ENCODE measurements around the gene NCMAP.
"Not testable (repeated sequence)": the region's sequence is repeated elsewhere in the genome, so short reads cannot be mapped to it uniquely, and the experiment has no call there.

NCMAP gene

GRCh38 chr1:24555591-24556413 is at the start of gene NCMAP:
Gene NCMAP (plus strand): TSS chr1:24556087. CDS start chr1:24595431, 39,344 bp downstream.
- Mint-ChIP-seq H3K27ac (no peak within 1 kb of the TSS), H3K4me1 (ENCODE audit: low read depth) (peaks cover 4% of the 10 kb centered on the region), H3K27me3 (ENCODE audit: low read depth) (peaks cover 51% of the 10 kb centered on the region), H3K4me3 (peak within 1 kb of the TSS; percentile 55), H3K9me3 (no peaks in the 10 kb centered on the region), H3K36me3 (ENCODE audit: low read depth) (no peaks in the 10 kb centered on the region)
- no peak for DNase-seq (ENCODE audit: low spot score)

GRCh38 chr1:24506691-24507381 is 49.1 kb upstream of the NCMAP start:
- no peaks in the 10 kb centered on the region for H3K27me3 Mint-ChIP-seq (ENCODE audit: low read depth)
- H3K36me3 Mint-ChIP-seq (ENCODE audit: low read depth): peaks cover 49% of the 10 kb centered on the region
- peak overlapping the region; percentile 75 for H3K4me3 Mint-ChIP-seq
- no peaks in the 10 kb centered on the region for H3K9me3 Mint-ChIP-seq
- H3K4me1 Mint-ChIP-seq (ENCODE audit: low read depth): peaks cover 54% of the 10 kb centered on the region
- H3K27ac Mint-ChIP-seq: peak overlapping the region; percentile 88
- DNase-seq (ENCODE audit: low spot score): no peak

GRCh38 chr1:24507405-24507804 is 48.5 kb upstream of the NCMAP start:
- Mint-ChIP-seq H3K4me3 (peak overlapping the region; percentile 75), H3K27ac (peak overlapping the region; percentile 88), H3K27me3 (ENCODE audit: low read depth) (no peaks in the 10 kb centered on the region), H3K4me1 (ENCODE audit: low read depth) (peaks cover 53% of the 10 kb centered on the region), H3K36me3 (ENCODE audit: low read depth) (peaks cover 49% of the 10 kb centered on the region), H3K9me3 (no peaks in the 10 kb centered on the region)
- no peak for DNase-seq (ENCODE audit: low spot score)

GRCh38 chr1:24508911-24509310 is 47.0 kb upstream of the NCMAP start:
- H3K9me3 Mint-ChIP-seq: no peaks in the 10 kb centered on the region
- H3K27me3 Mint-ChIP-seq (ENCODE audit: low read depth): no peaks in the 10 kb centered on the region
- H3K4me3 Mint-ChIP-seq: peak overlapping the region; percentile 11
- DNase-seq (ENCODE audit: low spot score): no peak
- no peak overlapping the region for H3K27ac Mint-ChIP-seq
- H3K36me3 Mint-ChIP-seq (ENCODE audit: low read depth): peaks cover 50% of the 10 kb centered on the region
- H3K4me1 Mint-ChIP-seq (ENCODE audit: low read depth): peaks cover 55% of the 10 kb centered on the region

- Mint-ChIP-seq H3K9me3 (no peaks in the 10 kb centered on the region), H3K4me1 (ENCODE audit: low read depth) (peaks cover 24% of the 10 kb centered on the region), H3K36me3 (ENCODE audit: low read depth) (peaks cover 49% of the 10 kb centered on the region), H3K27ac (no peak overlapping the region), H3K4me3 (no peak overlapping the region), H3K27me3 (ENCODE audit: low read depth) (no peaks in the 10 kb centered on the region)
- no peak for DNase-seq (ENCODE audit: low spot score)
These were observed 42.2 kb upstream of the NCMAP start for GRCh38 chr1:24513706-24514105.

GRCh38 chr1:24514946-24515345 is 40.9 kb upstream of the NCMAP start:
- Mint-ChIP-seq H3K27ac (no peak overlapping the region), H3K36me3 (ENCODE audit: low read depth) (peaks cover 47% of the 10 kb centered on the region), H3K27me3 (ENCODE audit: low read depth) (no peaks in the 10 kb centered on the region), H3K4me1 (ENCODE audit: low read depth) (peaks cover 15% of the 10 kb centered on the region), H3K9me3 (no peaks in the 10 kb centered on the region), H3K4me3 (no peak overlapping the region)
- DNase-seq (ENCODE audit: low spot score): no peak

GRCh38 chr1:24515671-24516209 is 40.1 kb upstream of the NCMAP start:
- not testable (repeated sequence) for H3K27me3 Mint-ChIP-seq (ENCODE audit: low read depth); DNase-seq (ENCODE audit: low spot score); H3K4me3 Mint-ChIP-seq; H3K27ac Mint-ChIP-seq; H3K9me3 Mint-ChIP-seq
- Mint-ChIP-seq H3K36me3 (ENCODE audit: low read depth) (peaks cover 45% of the 10 kb centered on the region), H3K4me1 (ENCODE audit: low read depth) (peaks cover 11% of the 10 kb centered on the region)

GRCh38 chr1:24516506-24516905 is 39.4 kb upstream of the NCMAP start:
- peaks cover 4% of the 10 kb centered on the region for H3K9me3 Mint-ChIP-seq
- H3K4me1 Mint-ChIP-seq (ENCODE audit: low read depth): peaks cover 11% of the 10 kb centered on the region
- no peak overlapping the region for H3K27ac Mint-ChIP-seq

GRCh38 chr1:24517898-24518297 is 38.0 kb upstream of the NCMAP start:
- Mint-ChIP-seq H3K27me3 (ENCODE audit: low read depth) (no peaks in the 10 kb centered on the region), H3K36me3 (ENCODE audit: low read depth) (peaks cover 48% of the 10 kb centered on the region), H3K27ac (no peak overlapping the region), H3K9me3 (peaks cover 4% of the 10 kb centered on the region), H3K4me1 (ENCODE audit: low read depth) (peaks cover 7% of the 10 kb centered on the region), H3K4me3 (no peak overlapping the region)
- DNase-seq (ENCODE audit: low spot score): no peak

More at GRCh38 chr1:24516506-24516905, 39.4 kb upstream of the NCMAP start:
- Mint-ChIP-seq H3K4me3 (no peak overlapping the region), H3K36me3 (ENCODE audit: low read depth) (peaks cover 43% of the 10 kb centered on the region), H3K27me3 (ENCODE audit: low read depth) (no peaks in the 10 kb centered on the region)
- no peak for DNase-seq (ENCODE audit: low spot score)

GRCh38 chr1:24520282-24520681 is 35.6 kb upstream of the NCMAP start:
- H3K27ac Mint-ChIP-seq; DNase-seq (ENCODE audit: low spot score); H3K4me1 Mint-ChIP-seq (ENCODE audit: low read depth): not testable (repeated sequence)

GRCh38 chr1:24525606-24526005 is 30.3 kb upstream of the NCMAP start:
- Mint-ChIP-seq H3K9me3 (no peaks in the 10 kb centered on the region), H3K4me1 (ENCODE audit: low read depth) (peaks cover 17% of the 10 kb centered on the region), H3K36me3 (ENCODE audit: low read depth) (peaks cover 40% of the 10 kb centered on the region), H3K4me3 (no peak overlapping the region), H3K27ac (no peak overlapping the region), H3K27me3 (ENCODE audit: low read depth) (no peaks in the 10 kb centered on the region)
- no peak for DNase-seq (ENCODE audit: low spot score)

More at GRCh38 chr1:24520282-24520681, 35.6 kb upstream of the NCMAP start:
- H3K36me3 Mint-ChIP-seq (ENCODE audit: low read depth): peaks cover 50% of the 10 kb centered on the region
- H3K9me3 Mint-ChIP-seq; H3K4me3 Mint-ChIP-seq; H3K27me3 Mint-ChIP-seq (ENCODE audit: low read depth): not testable (repeated sequence)

- Mint-ChIP-seq H3K9me3 (no peaks in the 10 kb centered on the region), H3K4me3 (no peak overlapping the region), H3K27me3 (ENCODE audit: low read depth) (no peaks in the 10 kb centered on the region), H3K4me1 (ENCODE audit: low read depth) (peaks cover 17% of the 10 kb centered on the region), H3K36me3 (ENCODE audit: low read depth) (peaks cover 39% of the 10 kb centered on the region), H3K27ac (no peak overlapping the region)
- no peak for DNase-seq (ENCODE audit: low spot score)
These were observed 29.8 kb upstream of the NCMAP start for GRCh38 chr1:24526045-24526444.

- Mint-ChIP-seq H3K27me3 (ENCODE audit: low read depth) (no peaks in the 10 kb centered on the region), H3K36me3 (ENCODE audit: low read depth) (peaks cover 44% of the 10 kb centered on the region), H3K9me3 (no peaks in the 10 kb centered on the region), H3K4me3 (no peak overlapping the region), H3K27ac (no peak overlapping the region), H3K4me1 (ENCODE audit: low read depth) (peaks cover 17% of the 10 kb centered on the region)
- DNase-seq (ENCODE audit: low spot score): no peak
These were observed 28.8 kb upstream of the NCMAP start for GRCh38 chr1:24526940-24527542.

GRCh38 chr1:24528744-24529143 is 27.1 kb upstream of the NCMAP start:
- Mint-ChIP-seq H3K36me3 (ENCODE audit: low read depth) (peaks cover 47% of the 10 kb centered on the region), H3K27me3 (ENCODE audit: low read depth) (no peaks in the 10 kb centered on the region), H3K4me1 (ENCODE audit: low read depth) (peaks cover 23% of the 10 kb centered on the region), H3K9me3 (no peaks in the 10 kb centered on the region), H3K27ac (no peak overlapping the region), H3K4me3 (no peak overlapping the region)
- no peak for DNase-seq (ENCODE audit: low spot score)

Measured in T-helper 2 cell treated with Interferon-gamma antibody and Interleukin-4, amounts not matched to agents 5 μg/mL and 100 μg/mL, for 36 hours (primary cell).